H1 (cell line): ENCODE data around the gene P2RX5. TPM values are rescaled to one million over a fixed set of nuclear protein-coding genes. Genes with fewer than 3 reads are reported as not detected.
A peak's percentile ranks its signal among the peaks of the same experiment; 100 is the strongest.

Experiments used
- CHD7 ChIP-seq: fragments of 300-600 bp; sonication (generic); IDR thresholded peaks from 2 replicates; pipeline ENCODE4 v1.7.1; 2012; ENCODE audit warnings: low read length, moderate library complexity, mild to moderate bottlenecking, inconsistent platforms; ENCODE audit not compliant: insufficient replicate concordance
- CTBP2 ChIP-seq: IDR thresholded peaks from 2 replicates; pipeline ENCODE4 v1.7.0; 2011; ENCODE audit warnings: borderline replicate concordance, mild to moderate bottlenecking, moderate library complexity, mixed read lengths, low read length; ENCODE audit not compliant: insufficient read depth, insufficient read length
- EP300 ChIP-seq, 2 experiments: IDR thresholded peaks; 1 replicate in 1 of 2; 2 replicates in 1 of 2; pipeline ENCODE4 v1.6.1; 2011 to 2012; ENCODE audit warnings: low read depth in 2 of 2, low read length in 2 of 2, mild to moderate bottlenecking in 2 of 2, borderline replicate concordance in 1 of 2, inconsistent platforms in 1 of 2, moderate library complexity in 1 of 2
- HDAC2 ChIP-seq, 2 experiments: fragments of 300-600 bp in 1 of 2; sonication (generic) in 1 of 2; IDR thresholded peaks; 2 replicates each; pipeline ENCODE4 v1.6.1; 2011 to 2012; ENCODE audit warnings: low read depth in 2 of 2, low read length in 2 of 2, mild to moderate bottlenecking in 2 of 2, moderate library complexity in 2 of 2, borderline replicate concordance in 1 of 2, inconsistent platforms in 1 of 2
- RAD21 ChIP-seq, 2 experiments: IDR thresholded peaks in 1 of 2; conservative IDR thresholded peaks in 1 of 2; 2 replicates each; pipeline ENCODE4 v1.6.1; 2011; ENCODE audit warnings: low read depth in 2 of 2, low read length in 2 of 2, improper control_type of control experiment in 1 of 2, inconsistent platforms in 1 of 2, mild to moderate bottlenecking in 1 of 2, moderate library complexity in 1 of 2
- SP2 ChIP-seq: IDR thresholded peaks from 2 replicates; pipeline ENCODE4 v1.6.1; 2012; ENCODE audit warnings: mild to moderate bottlenecking, low read length, inconsistent platforms
- SRF ChIP-seq: IDR thresholded peaks from 2 replicates; pipeline ENCODE4 v1.6.1; 2011; ENCODE audit warnings: mild to moderate bottlenecking, low read depth, low read length, moderate library complexity
- YY1 ChIP-seq: IDR thresholded peaks from 2 replicates; pipeline ENCODE4 v1.6.1; 2011; ENCODE audit warnings: low read depth, mild to moderate bottlenecking, low read length
- polyA plus RNA-seq, 7 experiments: library from polyadenylated mRNA; depleted of rRNA in 3 of 7; stranded (reverse) in 5 of 7; unstranded in 2 of 7; fragments of >200 nt in 5 of 7; fragments of 200-250 nt in 2 of 7; gene quantifications; 1 replicate in 5 of 7; 2 replicates in 1 of 7; 4 replicates in 1 of 7; pipeline versions ENCODE4 v1.2.1 to v1.2.3, GENCODE V29; 2011 to 2013; ENCODE audit warnings: missing spikeins in 2 of 7, mixed read lengths in 2 of 7
- total RNA-seq: library from RNA; stranded (reverse); fragmentation: NEBNext Ultra II Directional; extraction: Animal tissue kit (Norgen Biotek cat#: 25700); gene quantifications from 2 replicates; pipeline ENCODE4 v1.2.1, GENCODE V29; 2021

Gene P2RX5
- total and polyA plus RNA-seq, 2 of the 8 experiments (the other 6 are each of a cell fraction or from before 2014, with no cell fraction given) = 12.0 to 15.6 TPM

- TF ChIP-seq SRF (no peak), RAD21 (IDR thresholded peaks at IDR 0.05 in 1 of 2, conservative IDR thresholded peaks at IDR 0.05 in 1 of 2; ENCODE audit: low read depth in 2 of 2, low read length in 2 of 2) (no peak), CTBP2 (no peak), YY1 (peak; percentile 92), HDAC2 (IDR thresholded peaks at IDR 0.05; ENCODE audit: borderline replicate concordance in 1 of 2, low read depth in 2 of 2, low read length in 2 of 2) (no peak), SP2 (no peak), EP300 (IDR thresholded peaks at IDR 0.05; ENCODE audit: borderline replicate concordance in 1 of 2, low read depth in 2 of 2, low read length in 2 of 2) (no peak), CHD7 (no peak)
Observed at GRCh38 chr17:3723556-3724377, 27.8 kb upstream of the P2RX5 start, which contains the start of gene HASPIN (continued).
